Activated CD8-positive, alpha-beta memory T cell treated with anti-CD3 and anti-CD28 coated beads, Interleukin-2, amount 50 U/mL, for 1 hour (primary cell): ENCODE results near the gene TNFRSF11A.

Experiments
- DNase-seq: peaks from one replicate; pipeline ENCODE4 v3.0.0-alpha.2; 2020; ENCODE audit errors: extremely low read depth

The TNFRSF11A gene

DNA sequence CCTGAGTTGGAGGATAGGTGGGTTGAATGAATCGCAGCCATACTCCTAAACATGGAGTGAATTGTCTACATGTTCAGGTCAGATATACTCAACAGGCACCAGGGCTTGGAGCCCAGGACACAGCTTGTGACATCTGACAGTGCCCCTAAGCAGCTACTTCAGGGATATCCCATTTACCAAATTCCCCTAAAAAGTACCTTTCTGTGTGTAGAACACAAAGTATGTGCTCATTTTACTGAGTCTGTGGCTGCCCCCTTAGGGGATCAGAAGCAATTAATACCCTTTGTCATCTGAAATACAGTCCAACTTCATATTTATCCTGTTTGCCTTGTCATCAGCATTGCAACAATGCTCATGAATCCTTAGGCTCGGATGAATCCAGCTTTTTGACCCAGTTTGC lies 20.8 kb downstream of the TNFRSF11A start:
- no peak for DNase-seq

GRCh38 chr18:62346333-62347088 lies 21.4 kb downstream of the TNFRSF11A start:
- no peak for DNase-seq

- no peak for DNase-seq
Observed at GRCh38 chr18:62347089-62347506, 22.0 kb downstream of the TNFRSF11A start.

- no peak for DNase-seq
Observed at GRCh38 chr18:62348474-62348873, 23.4 kb downstream of the TNFRSF11A start.

- DNase-seq, result no peak
Observed at GRCh38 chr18:62353170-62353569, 28.1 kb downstream of the TNFRSF11A start.

DNA sequence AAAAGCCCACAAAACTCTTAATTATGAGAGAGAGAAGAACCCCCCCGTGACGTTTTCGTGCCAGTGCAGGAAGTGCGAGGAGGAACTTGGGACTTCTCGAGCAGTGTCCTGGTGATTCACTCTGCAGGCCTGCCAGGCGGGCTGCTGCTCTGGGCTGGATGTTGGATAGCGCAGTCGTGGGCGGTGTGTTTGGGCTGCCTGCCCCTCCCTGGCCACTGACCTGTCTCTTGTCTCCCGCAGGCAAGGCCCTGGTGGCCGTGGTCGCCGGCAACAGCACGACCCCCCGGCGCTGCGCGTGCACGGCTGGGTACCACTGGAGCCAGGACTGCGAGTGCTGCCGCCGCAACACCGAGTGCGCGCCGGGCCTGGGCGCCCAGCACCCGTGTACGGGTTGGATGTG lies 29.0 kb downstream of the TNFRSF11A start:
- DNase-seq, result no peak

DNA sequence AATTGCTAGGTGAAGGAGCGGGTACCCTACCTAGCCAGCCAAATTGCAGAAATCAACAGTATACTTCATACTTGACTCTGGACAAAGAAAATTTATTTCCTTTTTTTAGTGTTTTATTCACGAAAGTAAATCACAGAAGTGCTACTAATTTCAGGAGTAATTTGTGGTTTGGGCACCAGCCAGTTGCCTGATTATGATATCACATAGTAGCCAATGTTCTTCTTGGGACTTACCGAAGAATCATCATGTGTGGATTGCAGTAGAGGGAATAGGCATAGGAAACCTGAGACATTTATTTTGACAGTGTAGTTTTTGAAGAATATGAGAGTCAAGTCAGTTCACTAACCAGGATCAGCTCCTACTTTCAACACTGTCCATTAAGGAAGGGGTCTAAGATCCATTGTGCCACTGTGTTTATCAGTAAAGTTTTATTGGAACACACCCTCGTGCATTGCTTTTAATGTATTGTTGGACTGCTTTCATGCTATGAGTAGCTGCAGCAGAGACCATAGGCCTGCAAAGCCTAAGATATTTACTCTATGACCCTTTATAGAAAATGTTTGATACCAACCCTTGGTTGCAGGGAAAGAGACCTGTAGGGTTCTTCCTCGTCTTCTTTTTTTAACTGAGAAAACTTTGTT lies 32.1 kb downstream of the TNFRSF11A start:
- DNase-seq, result no peak

GRCh38 chr18:62360805-62361204 lies 35.7 kb downstream of the TNFRSF11A start:
- no peak for DNase-seq

- DNase-seq, result no peak
Observed at GRCh38 chr18:62361288-62361687, 36.2 kb downstream of the TNFRSF11A start.

DNA sequence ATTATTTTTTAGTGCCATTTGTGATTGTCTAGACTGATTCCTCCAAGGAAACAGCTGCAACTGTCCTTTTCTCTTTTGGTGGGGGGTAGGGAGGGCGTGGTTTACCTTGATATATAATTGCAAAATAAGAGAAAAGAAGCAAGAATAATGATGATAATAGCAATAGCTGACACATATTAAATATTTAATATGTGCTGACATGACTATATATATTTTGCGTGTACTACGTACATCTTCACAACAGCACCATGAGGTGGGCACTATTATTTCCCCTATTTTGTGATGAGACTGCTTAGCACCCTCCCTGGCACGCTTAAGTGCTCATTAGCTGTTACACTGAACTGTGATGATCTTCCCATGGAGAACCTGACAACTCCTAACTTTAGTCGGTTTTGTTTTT lies 39.4 kb downstream of the TNFRSF11A start:
- no peak for DNase-seq

- DNase-seq, result no peak
Observed at GRCh38 chr18:62365420-62365819, 40.3 kb downstream of the TNFRSF11A start.

DNA sequence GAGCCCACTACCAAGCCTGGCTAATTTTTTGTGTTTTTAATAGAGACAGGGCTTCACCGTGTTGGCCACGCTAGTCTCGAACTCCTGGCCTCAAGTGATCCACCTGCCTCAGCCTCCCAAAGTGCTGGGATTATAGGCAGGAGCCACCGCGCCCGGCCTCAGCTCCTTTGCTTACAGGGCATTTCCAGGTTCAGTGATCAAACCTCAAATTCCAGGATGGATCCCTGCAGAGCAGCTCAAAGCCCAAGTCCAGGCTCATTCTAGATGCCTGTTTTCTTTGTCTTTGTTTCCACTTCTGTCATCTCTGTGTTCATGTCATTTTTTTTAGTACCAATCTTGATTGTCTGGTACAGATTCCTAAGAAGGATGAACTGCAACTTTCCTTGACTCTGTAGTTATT lies 41.9 kb downstream of the TNFRSF11A start:
- no peak for DNase-seq

- no peak for DNase-seq
Observed at GRCh38 chr18:62368100-62368499, 43.0 kb downstream of the TNFRSF11A start.

- no peak for DNase-seq
Observed at GRCh38 chr18:62369129-62369644, 44.1 kb downstream of the TNFRSF11A start.

DNA sequence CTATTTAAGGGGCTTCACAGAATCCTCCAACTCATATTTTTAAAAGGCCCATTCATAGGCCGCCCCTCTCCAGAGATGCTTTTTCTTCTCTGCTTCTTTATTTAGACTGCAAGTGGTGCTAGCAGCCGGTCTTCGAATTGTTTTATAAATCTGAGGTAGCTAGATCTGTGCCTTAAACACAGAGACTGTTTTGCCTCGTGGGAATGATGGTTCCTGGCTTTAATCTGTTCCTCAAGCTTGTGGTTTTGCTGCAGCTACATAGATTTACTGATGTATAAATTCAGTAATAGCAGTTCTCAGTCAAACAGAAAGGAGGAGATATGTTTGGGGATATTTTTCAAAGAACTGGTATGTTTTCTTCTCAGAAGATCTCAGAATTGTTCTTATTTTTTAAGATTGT lies 45.3 kb downstream of the TNFRSF11A start:
- no peak for DNase-seq

DNA sequence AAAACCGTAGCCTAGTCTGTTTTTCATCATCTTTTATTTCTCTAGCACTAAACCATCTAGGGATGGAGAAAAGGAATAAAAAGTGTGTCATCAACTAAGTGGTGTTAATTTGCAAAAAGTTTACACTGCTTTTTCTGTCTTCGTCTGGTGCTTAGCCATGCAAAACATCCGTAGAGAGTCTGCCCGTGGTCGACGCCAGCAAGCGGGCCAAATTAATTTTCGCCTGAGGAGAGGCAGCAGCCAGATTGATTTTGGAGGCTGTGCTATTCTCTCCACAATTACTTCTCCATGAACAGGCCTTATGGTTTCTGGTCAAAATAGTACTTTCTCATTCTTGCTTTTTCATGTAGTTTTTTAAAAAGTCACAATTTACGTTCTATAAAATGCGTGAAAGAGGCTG lies 46.3 kb downstream of the TNFRSF11A start:
- no peak for DNase-seq

DNA sequence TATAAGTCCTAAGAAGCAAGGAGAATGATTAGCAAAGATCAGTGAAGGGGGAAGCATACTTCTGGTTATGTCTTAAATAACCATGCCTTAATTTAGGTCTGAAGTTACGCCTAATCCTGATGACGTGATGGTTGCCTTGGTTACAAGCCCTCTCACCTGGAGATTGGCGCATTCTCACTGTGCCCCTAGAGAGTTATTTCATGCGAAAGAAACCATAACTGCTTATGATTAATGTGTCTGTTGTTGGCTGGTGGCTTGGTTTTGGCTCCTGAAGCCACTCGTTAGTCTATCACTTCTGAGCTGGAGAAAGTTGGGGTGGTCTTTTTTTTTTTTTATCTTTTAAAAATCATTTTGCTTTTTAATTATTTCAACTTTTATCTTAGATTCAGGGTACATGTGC lies 47.0 kb downstream of the TNFRSF11A start:
- no peak for DNase-seq

DNA sequence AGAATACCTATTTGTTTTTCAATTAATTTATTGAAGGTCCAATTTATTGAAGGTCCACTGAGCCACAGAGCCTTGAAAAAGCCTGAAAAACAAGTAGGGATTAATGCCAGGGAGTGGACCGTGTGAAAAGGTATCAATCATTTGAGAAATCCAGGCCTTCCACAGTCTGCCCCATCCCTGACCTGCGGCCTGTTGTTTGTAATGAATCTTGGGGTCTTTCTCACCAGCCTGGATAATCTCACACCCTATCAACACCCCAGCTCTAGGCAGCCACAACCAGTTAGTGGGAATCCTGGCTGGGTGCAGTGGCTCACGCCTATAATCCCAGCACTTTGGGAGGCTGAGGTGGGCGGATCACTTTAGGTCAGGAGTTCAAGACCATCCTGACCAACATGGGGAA lies 47.8 kb downstream of the TNFRSF11A start:
- DNase-seq, result no peak

DNA sequence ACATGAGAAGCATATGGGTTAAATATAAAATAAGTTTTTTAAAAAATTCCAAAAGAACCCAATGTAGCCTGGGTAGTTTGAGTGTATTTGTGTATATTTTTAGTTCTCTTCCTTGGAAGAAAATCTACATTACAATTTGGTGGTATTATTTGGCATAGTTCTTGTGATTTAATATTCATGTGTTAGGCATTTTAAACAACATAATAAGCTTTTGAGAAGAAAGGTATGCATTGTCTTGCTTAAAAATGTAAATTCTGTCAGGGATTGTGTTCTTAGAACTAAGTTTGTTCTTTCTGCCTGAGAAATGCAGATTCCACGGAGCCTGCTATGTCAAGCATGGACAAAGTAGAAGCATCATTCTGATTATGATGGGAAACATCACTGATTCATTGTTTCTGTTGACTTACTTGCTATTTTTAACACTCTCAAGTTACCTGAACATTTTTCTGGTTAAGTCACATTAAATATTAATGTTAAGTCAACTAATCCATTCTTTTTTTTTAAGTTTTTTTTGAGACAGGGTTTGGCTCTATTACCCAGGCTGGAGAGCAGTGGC lies 49.4 kb downstream of the TNFRSF11A start:
- DNase-seq, result no peak

DNA sequence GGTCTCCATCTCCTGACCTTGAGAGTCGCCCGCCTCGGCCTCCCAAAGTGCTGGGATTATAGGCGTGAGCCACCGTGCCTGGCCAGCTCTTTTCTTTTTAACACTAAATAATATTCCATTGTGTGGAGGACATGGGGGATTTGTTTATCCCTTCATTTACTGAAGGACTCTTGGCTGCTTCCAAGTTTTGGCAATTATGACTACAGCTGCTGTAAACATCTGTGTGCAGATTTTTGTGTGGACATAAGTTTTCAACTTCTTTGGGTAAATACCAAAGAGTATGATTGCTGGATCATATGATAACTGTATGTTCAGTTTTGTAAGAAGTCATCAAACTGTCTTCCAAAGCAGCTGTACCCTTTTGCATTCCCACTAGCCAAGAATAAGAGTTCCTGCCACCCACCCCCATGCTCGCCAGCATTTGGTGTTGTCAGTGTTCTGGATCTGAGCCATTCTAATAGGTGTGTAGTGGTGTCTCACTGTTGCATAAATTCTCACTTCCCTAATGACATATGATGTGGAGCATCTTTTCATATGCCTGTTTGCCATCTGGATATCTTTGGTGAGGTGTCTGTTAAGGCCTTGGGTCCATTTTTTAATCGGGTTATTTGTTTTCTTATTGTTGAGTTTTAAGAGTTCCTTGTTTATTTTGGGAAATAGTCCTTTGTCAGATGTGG lies 52.2 kb downstream of the TNFRSF11A start:
- DNase-seq, result no peak

GRCh38 chr18:62379051-62379450 lies 53.9 kb downstream of the TNFRSF11A start:
- no peak for DNase-seq

DNA sequence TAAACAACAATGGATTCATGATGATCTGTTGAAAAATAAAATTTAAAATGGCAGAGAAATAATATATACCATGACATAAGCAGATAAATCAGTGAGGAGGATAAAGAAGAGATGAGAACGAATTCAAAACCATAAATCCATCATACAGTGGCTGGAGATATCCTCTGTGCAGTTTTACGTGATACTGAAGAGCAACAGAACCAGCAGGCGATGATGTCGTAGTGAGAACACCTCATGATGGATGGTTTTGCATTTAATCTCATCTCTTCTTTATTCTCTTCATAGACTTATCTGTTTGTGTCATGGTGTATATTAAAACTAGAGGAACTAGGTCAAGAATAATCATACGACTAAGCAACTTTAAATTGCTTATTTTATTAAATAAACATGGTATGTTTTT lies 56.3 kb downstream of the TNFRSF11A start:
- no peak for DNase-seq
